ENCODE data around the gene GRB10.

GRB10 gene

DNA sequence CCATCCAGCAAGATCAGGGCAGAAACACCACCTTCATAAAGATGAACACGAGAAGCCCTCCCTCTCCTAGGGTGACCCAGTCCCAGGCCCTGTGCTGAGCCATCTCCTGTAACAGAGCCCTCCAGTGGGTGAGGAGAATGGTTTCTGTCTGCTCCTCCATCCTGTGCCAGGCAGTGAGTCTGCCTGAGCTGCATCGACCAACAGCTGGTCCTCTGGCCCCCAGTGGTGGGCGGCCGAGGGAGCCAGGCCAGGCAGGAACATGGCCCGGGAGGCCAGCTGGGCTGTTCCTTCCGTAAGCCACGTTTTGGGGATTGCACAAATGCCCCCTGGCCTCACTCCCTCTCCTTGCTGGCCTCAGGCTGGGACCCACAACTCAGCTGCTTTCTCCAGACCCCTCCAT, 73.5 kb downstream of the GRB10 start:
- Histone ChIP-seq H3K9me3 (no peaks in the 10 kb centered on the region), H3K36me3 (no peaks in the 10 kb centered on the region), H3K4me3 (ENCODE audit: low read depth, low read length) (no peak overlapping the region), H3K27me3 (peaks cover 30% of the 10 kb centered on the region), H3K4me1 (no peaks in the 10 kb centered on the region)
- DNase-seq = no peak
- no peak for TF ChIP-seq CTCF (IDR thresholded peaks at IDR 0.05; ENCODE audit: low read depth, low read length)

GRCh38 chr7:50707236-50708006, 75.3 kb downstream of the GRB10 start:
- DNase-seq = no peak
- Histone ChIP-seq H3K27me3 (peaks cover 43% of the 10 kb centered on the region), H3K4me3 (ENCODE audit: low read depth, low read length) (no peak overlapping the region), H3K36me3 (no peaks in the 10 kb centered on the region), H3K9me3 (no peaks in the 10 kb centered on the region), H3K4me1 (no peaks in the 10 kb centered on the region)
- no peak for TF ChIP-seq CTCF (IDR thresholded peaks at IDR 0.05; ENCODE audit: low read depth, low read length)

- DNase-seq = no peak
- TF ChIP-seq CTCF (IDR thresholded peaks at IDR 0.05; ENCODE audit: low read depth, low read length) = no peak
- no peaks in the 10 kb centered on the region for H3K36me3 ChIP-seq
- no peaks in the 10 kb centered on the region for H3K4me1 ChIP-seq
- H3K9me3 ChIP-seq = no peaks in the 10 kb centered on the region
- H3K4me3 ChIP-seq (ENCODE audit: low read depth, low read length) = no peak overlapping the region
- peaks cover 47% of the 10 kb centered on the region for H3K27me3 ChIP-seq
These were observed 76.2 kb downstream of the GRB10 start for GRCh38 chr7:50706469-50706937.

DNA sequence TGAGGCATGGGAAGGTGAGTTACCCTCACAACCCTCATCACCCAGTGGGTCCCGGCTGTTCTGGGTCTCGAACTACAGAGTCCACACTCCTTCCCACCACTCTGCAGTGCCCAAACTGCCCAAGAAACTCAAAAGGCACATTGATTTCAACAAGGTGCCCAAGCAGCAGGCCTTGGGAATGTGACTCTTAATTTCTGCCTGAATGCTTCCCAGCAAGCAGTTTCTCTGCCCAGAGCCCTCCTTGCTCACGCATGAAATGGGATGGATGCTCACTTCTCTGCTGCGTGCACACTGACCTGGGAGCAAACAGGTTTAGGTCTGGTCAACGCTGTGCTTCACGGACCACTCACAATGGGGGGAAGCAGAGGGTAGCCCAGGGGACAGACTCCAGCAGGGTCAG, 77.9 kb downstream of the GRB10 start:
- DNase-seq = no peak
- Histone ChIP-seq H3K27me3 (peaks cover 48% of the 10 kb centered on the region), H3K9me3 (no peaks in the 10 kb centered on the region), H3K4me3 (ENCODE audit: low read depth, low read length) (no peak overlapping the region), H3K36me3 (no peaks in the 10 kb centered on the region), H3K4me1 (no peaks in the 10 kb centered on the region)
- TF ChIP-seq CTCF (IDR thresholded peaks at IDR 0.05; ENCODE audit: low read depth, low read length) = no peak

- no peak for TF ChIP-seq CTCF (IDR thresholded peaks at IDR 0.05; ENCODE audit: low read depth, low read length)
- peaks cover 59% of the 10 kb centered on the region for H3K27me3 ChIP-seq
- H3K36me3 ChIP-seq = no peaks in the 10 kb centered on the region
- no peaks in the 10 kb centered on the region for H3K4me1 ChIP-seq
- H3K4me3 ChIP-seq (ENCODE audit: low read depth, low read length) = no peak overlapping the region
- H3K9me3 ChIP-seq = no peaks in the 10 kb centered on the region
- DNase-seq = no peak
These were observed 79.0 kb downstream of the GRB10 start for GRCh38 chr7:50703654-50704053.

DNA sequence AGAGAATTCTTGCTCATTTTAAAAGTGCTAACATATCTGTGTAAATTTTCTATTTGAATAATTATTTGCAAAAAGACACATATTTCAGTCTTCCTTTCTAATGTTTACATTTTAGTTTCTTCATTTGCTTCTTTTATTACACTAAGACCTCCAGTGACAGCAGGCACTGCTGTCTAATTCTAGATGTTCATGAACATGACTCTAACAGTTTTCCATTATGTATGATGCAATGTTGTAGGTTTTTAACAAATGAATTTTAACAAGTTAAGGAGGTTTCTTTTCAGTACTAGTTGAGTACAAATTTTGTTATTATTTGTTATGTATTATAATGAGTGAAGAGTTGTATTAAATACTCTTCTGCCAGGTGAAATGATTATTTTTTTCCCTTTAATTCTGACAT, 83.6 kb downstream of the GRB10 start:
- Histone ChIP-seq H3K36me3 (no peaks in the 10 kb centered on the region), H3K4me3 (ENCODE audit: low read depth, low read length) (no peak overlapping the region), H3K27me3 (peaks cover 64% of the 10 kb centered on the region), H3K9me3 (no peaks in the 10 kb centered on the region), H3K4me1 (no peaks in the 10 kb centered on the region)
- no peak for DNase-seq
- no peak for TF ChIP-seq CTCF (IDR thresholded peaks at IDR 0.05; ENCODE audit: low read depth, low read length)

Data from BE2C (cell line).